ENCODE data around the gene RNF220.

- TF ChIP-seq POLR2AphosphoS5 (IDR thresholded peaks at IDR 0.05) (no peak), POLR2A (IDR thresholded peaks at IDR 0.05) (no peak), CTCF (IDR thresholded peaks at IDR 0.05 in 8 of 11, conservative IDR thresholded peaks at IDR 0.05 in 3 of 11) (peak in 8 of 11 experiments; percentile 30 to 56 (median 47))
Measured at GRCh38 chr1:44677201-44677766, 272.2 kb downstream of the RNF220 start.

Measured in spleen (tissue), 7 donors.